Stomach (tissue), 4 donors: ENCODE data around the gene GLIPR2.

Experiments
- CTCF ChIP-seq, 7 experiments: fragments of 450-650 bp in 4 of 7; fragments of 200-600 bp in 3 of 7; sonication (generic) in 3 of 7; IDR thresholded peaks; one replicate each; pipeline ENCODE4 v1.5.1; 2016 to 2019; ENCODE audit warnings: antibody characterized with exemption in 7 of 7, control low read depth in 2 of 7, mild to moderate bottlenecking in 1 of 7
- EP300 ChIP-seq: sonication (generic); formaldehyde crosslinking; IDR thresholded peaks from one replicate; pipeline ENCODE4 v1.6.1; 2017; ENCODE audit warnings: antibody characterized with exemption

GRCh38 chr9:36141288-36141687 lies 4.8 kb downstream of the GLIPR2 start:
- no peak for TF ChIP-seq CTCF (IDR thresholded peaks at IDR 0.05)
- no peak for TF ChIP-seq EP300
